Measurements from ENCODE around the gene ZNF616.
A peak's percentile ranks its signal among the peaks of the same experiment; 100 is the strongest.

Gene ZNF616

GRCh38 chr19:52139252-52140031 is at the start of gene ZNF616:
Gene ZNF616, minus strand, starts transcription at chr19:52139938. Its CDS starts 9,426 bp downstream, at chr19:52130512.
- DNase-seq (ENCODE audit: low read depth in 2 of 2), result peak; percentile 52 to 61

- DNase-seq (ENCODE audit: low read depth in 2 of 2), result no peak
These were observed 49.3 kb upstream of the ZNF616 start for GRCh38 chr19:52188822-52189734.

GRCh38 chr19:52187407-52187806 is 47.7 kb upstream of the ZNF616 start:
- no peak for DNase-seq (ENCODE audit: low read depth in 2 of 2)

GRCh38 chr19:52176574-52176973 is 36.8 kb upstream of the ZNF616 start:
- no peak for DNase-seq (ENCODE audit: low read depth in 2 of 2)

GRCh38 chr19:52172347-52172746 is 32.6 kb upstream of the ZNF616 start:
- no peak for DNase-seq (ENCODE audit: low read depth in 2 of 2)

- peak; percentile 84 to 86 for DNase-seq (ENCODE audit: low read depth in 2 of 2)
These were observed 31.8 kb upstream of the ZNF616 start, which contains the start of gene ZNF836 for GRCh38 chr19:52171321-52172169. Gene ZNF836, minus strand, starts transcription at chr19:52171621. Its CDS starts 3,549 bp downstream, at chr19:52168072.

- no peak for DNase-seq (ENCODE audit: low read depth in 2 of 2)
These were observed 31.2 kb upstream of the ZNF616 start for GRCh38 chr19:52170863-52171320.

GRCh38 chr19:52170304-52170703 is 30.6 kb upstream of the ZNF616 start:
- no peak for DNase-seq (ENCODE audit: low read depth in 2 of 2)

GRCh38 chr19:52155596-52156359 is 16.0 kb upstream of the ZNF616 start:
- DNase-seq (ENCODE audit: low read depth in 2 of 2), result no peak

- DNase-seq (ENCODE audit: low read depth in 2 of 2), result no peak
These were observed 8.5 kb upstream of the ZNF616 start for GRCh38 chr19:52148256-52148655.

GRCh38 chr19:52142001-52142595 is 2.4 kb upstream of the ZNF616 start:
- no peak for DNase-seq (ENCODE audit: low read depth in 2 of 2)

GRCh38 chr19:52141203-52141602 is 1.5 kb upstream of the ZNF616 start:
- DNase-seq (ENCODE audit: low read depth in 2 of 2), result no peak

- DNase-seq (ENCODE audit: low read depth in 2 of 2), result peak; percentile 94
These were observed 433 bp upstream of the ZNF616 start for GRCh38 chr19:52140032-52140710.

GRCh38 chr19:52138983-52139251 is 821 bp downstream of the ZNF616 start:
- no peak for DNase-seq (ENCODE audit: low read depth in 2 of 2)

GRCh38 chr19:52138278-52138982 is 1.3 kb downstream of the ZNF616 start:
- DNase-seq (ENCODE audit: low read depth in 2 of 2), result peak in 1 of 2 donors; percentile 8

- no peak for DNase-seq (ENCODE audit: low read depth in 2 of 2)
These were observed 19.5 kb downstream of the ZNF616 start for GRCh38 chr19:52120286-52120685.

GRCh38 chr19:52115526-52116053 is 24.1 kb downstream of the ZNF616 start:
- DNase-seq (ENCODE audit: low read depth in 2 of 2), result no peak

GRCh38 chr19:52114691-52115090 is 25.0 kb downstream of the ZNF616 start:
- no peak for DNase-seq (ENCODE audit: low read depth in 2 of 2)

GRCh38 chr19:52112624-52113023 is 27.1 kb downstream of the ZNF616 start:
- no peak for DNase-seq (ENCODE audit: low read depth in 2 of 2)

Measured in stimulated activated CD8-positive, alpha-beta memory T cell treated with anti-CD3 and anti-CD28 coated beads, Interleukin-7, amount 100 ng/mL, for 4 hours (primary cell).